GM12878 (cell line): ENCODE measurements around the gene RAPGEF1. TPM values are rescaled to one million over a fixed set of nuclear protein-coding genes. Genes with fewer than 3 reads are reported as not detected.

ENCODE experiments used
- ATAC-seq: fragments of 200-7000 bp; cut with Tn5 transposase; 3 replicates; pipeline ENCODE4 v1.9.1; 2020; ENCODE audit warnings: mild to moderate bottlenecking, moderate library complexity
- BruUV-seq: library from RNA; stranded (reverse); fragments of 400-500 nt; replicated peaks from 2 replicates; lab custom pipeline; 2021; lab: Mats Ljungman, UMichigan
- CTCF ChIA-PET: fragments of 300-600 bp; sonication (Branson Sonifier 250); formaldehyde crosslinking; extraction: SDS; loops from one replicate; lab custom pipeline; 2021; ENCODE audit warnings: inconsistent platforms; lab: Yijun Ruan, JAX
- POLR2A ChIA-PET: fragments of 350-600 bp; formaldehyde crosslinking; extraction: SDS; loops from one replicate; lab custom pipeline; 2021; ENCODE audit warnings: inconsistent platforms; lab: Charles Lee
- RAD21 ChIA-PET: fragments of 300-600 bp; sonication (Branson Sonifier 250); formaldehyde crosslinking; loops from one replicate; lab custom pipeline; 2023; ENCODE audit warnings: antibody characterized with exemption; ENCODE audit not compliant: unreplicated experiment; lab: Charles Lee
- SMC1A ChIA-PET: fragments of 300-600 bp; sonication (Branson Sonifier 250); formaldehyde crosslinking; loops from one replicate; lab custom pipeline; 2023; ENCODE audit not compliant: unreplicated experiment, uncharacterized antibody; lab: Charles Lee
- DNase-seq: peaks from one replicate; pipeline ENCODE4 v3.0.0-alpha.2; 2011; ENCODE audit warnings: low read depth, low spot score
- FAIRE-seq: peaks from 3 replicates; lab custom pipeline; 2011; peaks lifted over from hg19 to GRCh38; lab: Jason Lieb, UNC
- H2AFZ ChIP-seq: 2 replicates; pipeline ENCODE4 v1.6.0; 2011; ENCODE audit warnings: low read depth, low read length, control low read depth; ENCODE audit not compliant: control insufficient read depth
- H3K27ac ChIP-seq: 2 replicates; pipeline ENCODE4 v1.5.1; 2011; ENCODE audit warnings: control low read depth; ENCODE audit not compliant: control insufficient read depth, insufficient read depth
- H3K27me3 ChIP-seq, 2 experiments: replicated peaks in 1 of 2; 2 replicates each; pipeline versions ENCODE4 v1.6.0 to v1.6.1; 2011; ENCODE audit warnings: low read length in 1 of 2; ENCODE audit not compliant: control insufficient read depth in 2 of 2, insufficient read depth in 2 of 2
- H3K36me3 ChIP-seq, 2 experiments: 2 replicates each; pipeline ENCODE4 v1.5.1; 2011; ENCODE audit warnings: low read length in 1 of 2; ENCODE audit not compliant: control insufficient read depth in 2 of 2, insufficient read depth in 2 of 2
- H3K4me1 ChIP-seq: 2 replicates; pipeline ENCODE4 v1.6.1; 2011; ENCODE audit warnings: mild to moderate bottlenecking, low read length, moderate library complexity, mixed read lengths; ENCODE audit not compliant: control insufficient read depth, insufficient read depth
- H3K4me2 ChIP-seq: 2 replicates; pipeline ENCODE4 v1.6.0; 2011; ENCODE audit warnings: control low read depth; ENCODE audit not compliant: control insufficient read depth, insufficient read depth
- H3K4me3 ChIP-seq: fragments of 200-600 bp; sonication (generic); 2 replicates; pipeline ENCODE4 v1.5.1; 2016
- H3K79me2 ChIP-seq: 2 replicates; pipeline ENCODE4 v1.6.0; 2011; ENCODE audit warnings: low read length; ENCODE audit not compliant: control insufficient read depth, insufficient read depth
- H3K9ac ChIP-seq: 2 replicates; pipeline ENCODE4 v1.8.0; 2011; ENCODE audit warnings: low read length, control low read depth, mixed read lengths; ENCODE audit not compliant: control insufficient read depth, insufficient read depth
- H3K9me3 ChIP-seq: replicated peaks from 3 replicates; pipeline ENCODE4 v1.5.1; 2011; ENCODE audit warnings: mild to moderate bottlenecking, low read length; ENCODE audit not compliant: control insufficient read depth, insufficient read depth
- H4K20me1 ChIP-seq: 2 replicates; pipeline ENCODE4 v1.6.0; 2011; ENCODE audit not compliant: control insufficient read depth, insufficient read depth
- POLR2A ChIP-seq: IDR thresholded peaks from 2 replicates; pipeline ENCODE4 v1.6.1; 2011; ENCODE audit warnings: low read depth, mild to moderate bottlenecking, low read length
- POU2F2 ChIP-seq: IDR thresholded peaks from 3 replicates; pipeline ENCODE4 v1.6.1; 2011; ENCODE audit warnings: low read depth, mild to moderate bottlenecking, low read length, borderline replicate concordance
- RFX5 ChIP-seq: IDR thresholded peaks from 2 replicates; pipeline ENCODE4 v1.6.1; 2011; ENCODE audit warnings: low read depth, low read length, improper control_type of control experiment
- WGBS: methylation state at CpG from one replicate; pipeline ENCODE4 v1.1.6; 2016; ENCODE audit warnings: low lambda C conversion rate; ENCODE audit not compliant: insufficient replicate concordance, insufficient coverage; ENCODE audit errors: missing lambda C conversion rate; 5-methylcytosine and 5-hydroxymethylcytosine counted together
- in situ Hi-C: fragments of 300-500 bp; cut with MboI; formaldehyde crosslinking; loops from 9 replicates; pipeline ENCODE4 v1.14.3; 2018; ENCODE audit warnings: mixed read lengths
- intact Hi-C: fragments of 100-400 bp; cut with micrococcal nuclease; formaldehyde crosslinking; loops from one replicate; pipeline ENCODE4 v1.14.2; 2022; ENCODE audit not compliant: unreplicated experiment
- polyA plus RNA-seq, 11 experiments: library from polyadenylated mRNA; depleted of rRNA in 4 of 11; unstranded in 6 of 11; stranded (reverse) in 5 of 11; fragments of >200 nt; fragmentation: Nextera tagmentation in 4 of 11; fragmentation: Illumina TruSeq in 1 of 11; extraction: Ambion mirVana in 4 of 11; extraction: Trizol in 1 of 11; gene quantifications; 1 replicate in 1 of 11; 2 replicates in 10 of 11; pipeline versions ENCODE4 v1.2.1 to v1.2.3, GENCODE V29; 2011 to 2016; ENCODE audit warnings: inconsistent platforms in 2 of 11, missing spikeins in 2 of 11, low read depth in 1 of 11
- total RNA-seq, 4 experiments: library from RNA; depleted of rRNA in 3 of 4; stranded (reverse); fragments of >200 nt in 3 of 4; fragmentation: Illumina TruSeq in 1 of 4; extraction: Trizol in 1 of 4; gene quantifications; 2 replicates each; pipeline versions ENCODE4 v1.2.1 to v1.2.3, GENCODE V29; 2013 to 2021

RAPGEF1 gene
- total and polyA plus RNA-seq, 10 of the 15 experiments (the other 5 are each of a cell fraction or from before 2014, with no cell fraction given) = 0.42 to 113 (median 45.9) TPM

GRCh38 chr9:131578021-131578420 is 161.9 kb downstream of the RAPGEF1 start:
- RAD21 ChIA-PET = no interaction called here
- in situ Hi-C loops = loop anchor here (25.0 kb wide), 1 partner anchor 659 kb away; no protein-coding TSS in a partner anchor

GRCh38 chr9:131577005-131578000 is 162.6 kb downstream of the RAPGEF1 start:
- no peaks in the 10 kb centered on the region for H3K27me3 ChIP-seq
- no peaks in the 10 kb centered on the region for H4K20me1 ChIP-seq
- SMC1A ChIA-PET = no interaction called here
- no peaks in the 10 kb centered on the region for H3K79me2 ChIP-seq
- POLR2A ChIA-PET = no interaction called here
- intact Hi-C loops = no loop called here
- CTCF ChIA-PET = no interaction called here
- no peak overlapping the region for H2AFZ ChIP-seq
- TF ChIP-seq RFX5 = no peak
- TF ChIP-seq, all 136 proteins: peak for 0
- RAD21 ChIA-PET = no interaction called here
- 94% methylated on average over 20 of the region's 25 CpGs for WGBS
- in situ Hi-C loops = loop anchor here (25.0 kb wide), 1 partner anchor 660 kb away; no protein-coding TSS in a partner anchor
- ATAC-seq (no peak), DNase-seq (no peak), FAIRE-seq (no peak)
- H3K4me3 ChIP-seq = no peak overlapping the region
- H3K9me3 ChIP-seq = no peaks in the 10 kb centered on the region
- H3K36me3 ChIP-seq = peaks cover 33 to 38% of the 10 kb centered on the region in 2 experiments; a peak in 3 of 4 replicates
- no peak overlapping the region for H3K27ac ChIP-seq
- H3K9ac ChIP-seq = no peak overlapping the region
- H3K4me1 ChIP-seq = peaks cover 21% of the 10 kb centered on the region
- BruUV-seq = TSS peak; percentile 33
- H3K4me2 ChIP-seq = no peak overlapping the region

More at GRCh38 chr9:131578021-131578420, 161.9 kb downstream of the RAPGEF1 start:
- CTCF ChIA-PET = no interaction called here
- Histone ChIP-seq H2AFZ (no peak overlapping the region), H3K4me1 (peaks cover 21% of the 10 kb centered on the region), H4K20me1 (no peaks in the 10 kb centered on the region), H3K27me3 (no peaks in the 10 kb centered on the region), H3K9me3 (no peaks in the 10 kb centered on the region), H3K9ac (no peak overlapping the region; the same call in 1 of the 2 replicates), H3K27ac (peak overlapping the region; percentile 84), H3K4me2 (no peak overlapping the region), H3K36me3 (peaks cover 30 to 43% of the 10 kb centered on the region in 2 experiments)
- intact Hi-C loops = no loop called here
- no TSS peak for BruUV-seq
- SMC1A ChIA-PET = no interaction called here
- POLR2A ChIA-PET = no interaction called here
- peak; percentile 40; the same call in 1 of the 2 replicates for TF ChIP-seq POLR2A
- TF ChIP-seq POU2F2 = no peak
- TF ChIP-seq, all 136 proteins: peak for 1
- no peak for ATAC-seq
- 94% methylated on average over 13 of the region's 13 CpGs for WGBS
- Histone ChIP-seq H3K4me3 (no peak overlapping the region), H3K79me2 (no peaks in the 10 kb centered on the region)
- no peak for DNase-seq
- FAIRE-seq = no peak
